ENCODE data around the gene DBT. TPM values are rescaled to one million over a fixed set of nuclear protein-coding genes. Genes with fewer than 3 reads are reported as not detected.
"Not testable (repeated sequence)": the region's sequence is repeated elsewhere in the genome, so short reads cannot be mapped to it uniquely, and the experiment has no call there.

The DBT gene
- total RNA-seq, 2 donors from 2014 or later: 7.8 to 9.5 TPM

GRCh38 chr1:100206301-100206700, 43.3 kb downstream of the DBT start:
- Mint-ChIP-seq H3K27ac (no peak overlapping the region), H3K4me1 (no peaks in the 10 kb centered on the region), H3K36me3 (ENCODE audit: low read depth) (peaks cover 19% of the 10 kb centered on the region), H3K27me3 (no peaks in the 10 kb centered on the region), H3K4me3 (no peak overlapping the region)
- H3K9me3 ChIP-seq (ENCODE audit: control insufficient read depth, low read length, poor library complexity, severe bottlenecking): no peaks in the 10 kb centered on the region
- no peak for DNase-seq
- no peak for ATAC-seq

GRCh38 chr1:100205593-100205992, 44.0 kb downstream of the DBT start:
- H3K36me3 Mint-ChIP-seq (ENCODE audit: low read depth): peaks cover 25% of the 10 kb centered on the region
- not testable (repeated sequence) for H3K27ac Mint-ChIP-seq; H3K4me1 Mint-ChIP-seq; H3K27me3 Mint-ChIP-seq; ATAC-seq; DNase-seq; H3K4me3 Mint-ChIP-seq; H3K9me3 ChIP-seq (ENCODE audit: control insufficient read depth, low read length, poor library complexity, severe bottlenecking)

GRCh38 chr1:100205103-100205502, 44.5 kb downstream of the DBT start:
- not testable (repeated sequence) for H3K4me1 Mint-ChIP-seq; H3K4me3 Mint-ChIP-seq; H3K27ac Mint-ChIP-seq; H3K27me3 Mint-ChIP-seq; ATAC-seq; H3K9me3 ChIP-seq (ENCODE audit: control insufficient read depth, low read length, poor library complexity, severe bottlenecking); DNase-seq
- H3K36me3 Mint-ChIP-seq (ENCODE audit: low read depth): peaks cover 25% of the 10 kb centered on the region

- not testable (repeated sequence) for H3K4me1 Mint-ChIP-seq; H3K27me3 Mint-ChIP-seq; H3K9me3 ChIP-seq (ENCODE audit: control insufficient read depth, low read length, poor library complexity, severe bottlenecking); ATAC-seq; DNase-seq; H3K4me3 Mint-ChIP-seq; H3K27ac Mint-ChIP-seq
- peaks cover 30% of the 10 kb centered on the region for H3K36me3 Mint-ChIP-seq (ENCODE audit: low read depth)
These were observed 46.9 kb downstream of the DBT start for GRCh38 chr1:100202703-100203102.

GRCh38 chr1:100200060-100200459, 49.6 kb downstream of the DBT start:
- H3K4me3 Mint-ChIP-seq; ATAC-seq; DNase-seq; H3K27ac Mint-ChIP-seq; H3K4me1 Mint-ChIP-seq; H3K27me3 Mint-ChIP-seq; H3K9me3 ChIP-seq (ENCODE audit: control insufficient read depth, low read length, poor library complexity, severe bottlenecking): not testable (repeated sequence)
- peaks cover 30% of the 10 kb centered on the region for H3K36me3 Mint-ChIP-seq (ENCODE audit: low read depth)

- DNase-seq (no peak), ATAC-seq (no peak)
- Mint-ChIP-seq H3K4me1 (no peaks in the 10 kb centered on the region), H3K27me3 (no peaks in the 10 kb centered on the region), H3K27ac (no peak overlapping the region), H3K36me3 (ENCODE audit: low read depth) (peaks cover 25% of the 10 kb centered on the region), H3K4me3 (no peak overlapping the region)
- H3K9me3 ChIP-seq (ENCODE audit: control insufficient read depth, low read length, poor library complexity, severe bottlenecking): no peaks in the 10 kb centered on the region
These were observed 51.0 kb downstream of the DBT start for GRCh38 chr1:100198596-100198995.

GRCh38 chr1:100188617-100189016, 61.0 kb downstream of the DBT start:
- Mint-ChIP-seq H3K4me1 (peaks cover 2% of the 10 kb centered on the region), H3K27me3 (no peaks in the 10 kb centered on the region), H3K36me3 (ENCODE audit: low read depth) (peaks cover 11% of the 10 kb centered on the region), H3K4me3 (no peak overlapping the region), H3K27ac (no peak overlapping the region)
- no peak for DNase-seq
- H3K9me3 ChIP-seq (ENCODE audit: control insufficient read depth, low read length, poor library complexity, severe bottlenecking): no peaks in the 10 kb centered on the region
- no peak for ATAC-seq

GRCh38 chr1:100187912-100188311, 61.7 kb downstream of the DBT start:
- no peaks in the 10 kb centered on the region for H3K9me3 ChIP-seq (ENCODE audit: control insufficient read depth, low read length, poor library complexity, severe bottlenecking)
- Mint-ChIP-seq H3K27me3 (no peaks in the 10 kb centered on the region), H3K36me3 (ENCODE audit: low read depth) (peaks cover 11% of the 10 kb centered on the region), H3K27ac (no peak overlapping the region), H3K4me3 (no peak overlapping the region), H3K4me1 (peaks cover 2% of the 10 kb centered on the region)
- DNase-seq (no peak), ATAC-seq (no peak)

- no peaks in the 10 kb centered on the region for H3K4me1 Mint-ChIP-seq
- no peak overlapping the region for H3K4me3 Mint-ChIP-seq
- peak; percentile 63 for ATAC-seq
- H3K27me3 Mint-ChIP-seq: no peaks in the 10 kb centered on the region
- H3K9me3 ChIP-seq (ENCODE audit: control insufficient read depth, low read length, poor library complexity, severe bottlenecking): no peaks in the 10 kb centered on the region
- H3K27ac Mint-ChIP-seq: no peak overlapping the region
- H3K36me3 Mint-ChIP-seq (ENCODE audit: low read depth): no peaks in the 10 kb centered on the region
- DNase-seq: no peak
These were observed 65.1 kb downstream of the DBT start for GRCh38 chr1:100184536-100184935.

GRCh38 chr1:100183370-100183769, 66.3 kb downstream of the DBT start:
- peak overlapping the region; percentile 32 for H3K27ac Mint-ChIP-seq
- no peak overlapping the region for H3K4me3 Mint-ChIP-seq
- H3K36me3 Mint-ChIP-seq (ENCODE audit: low read depth): no peaks in the 10 kb centered on the region
- no peaks in the 10 kb centered on the region for H3K27me3 Mint-ChIP-seq
- no peaks in the 10 kb centered on the region for H3K4me1 Mint-ChIP-seq
- ATAC-seq (no peak), DNase-seq (no peak)
- H3K9me3 ChIP-seq (ENCODE audit: control insufficient read depth, low read length, poor library complexity, severe bottlenecking): no peaks in the 10 kb centered on the region

GRCh38 chr1:100178091-100178490, 71.5 kb downstream of the DBT start, which contains the start of gene LRRC39:
LRRC39 (minus strand) TSS chr1:100178256; CDS start chr1:100168516, 9,740 bp downstream.
- Mint-ChIP-seq H3K27me3 (no peaks in the 10 kb centered on the region), H3K4me3 (no peak within 1 kb of the TSS), H3K4me1 (no peaks in the 10 kb centered on the region), H3K36me3 (ENCODE audit: low read depth) (no peaks in the 10 kb centered on the region), H3K27ac (no peak within 1 kb of the TSS)
- ATAC-seq (no peak), DNase-seq (no peak)
- H3K9me3 ChIP-seq (ENCODE audit: control insufficient read depth, low read length, poor library complexity, severe bottlenecking): no peaks in the 10 kb centered on the region

- ATAC-seq (no peak), DNase-seq (no peak)
- Mint-ChIP-seq H3K4me1 (no peaks in the 10 kb centered on the region), H3K36me3 (ENCODE audit: low read depth) (no peaks in the 10 kb centered on the region), H3K27ac (no peak overlapping the region), H3K27me3 (no peaks in the 10 kb centered on the region), H3K4me3 (no peak overlapping the region)
- H3K9me3 ChIP-seq (ENCODE audit: control insufficient read depth, low read length, poor library complexity, severe bottlenecking): no peaks in the 10 kb centered on the region
These were observed 72.2 kb downstream of the DBT start for GRCh38 chr1:100177295-100178041.

- Mint-ChIP-seq H3K27ac (no peak overlapping the region), H3K36me3 (ENCODE audit: low read depth) (peaks cover 5% of the 10 kb centered on the region), H3K4me1 (no peaks in the 10 kb centered on the region), H3K4me3 (no peak overlapping the region), H3K27me3 (no peaks in the 10 kb centered on the region)
- ATAC-seq: no peak
- no peaks in the 10 kb centered on the region for H3K9me3 ChIP-seq (ENCODE audit: control insufficient read depth, low read length, poor library complexity, severe bottlenecking)
- DNase-seq: no peak
These were observed 81.6 kb downstream of the DBT start for GRCh38 chr1:100168051-100168450.

GRCh38 chr1:100164702-100165101, 84.9 kb downstream of the DBT start:
- Mint-ChIP-seq H3K36me3 (ENCODE audit: low read depth) (peaks cover 5% of the 10 kb centered on the region), H3K27ac (no peak overlapping the region)
- no peak for ATAC-seq

More at GRCh38 chr1:100164702-100165101, 84.9 kb downstream of the DBT start:
- no peak for DNase-seq
- Mint-ChIP-seq H3K4me3 (no peak overlapping the region), H3K4me1 (no peaks in the 10 kb centered on the region), H3K27me3 (no peaks in the 10 kb centered on the region)
- no peaks in the 10 kb centered on the region for H3K9me3 ChIP-seq (ENCODE audit: control insufficient read depth, low read length, poor library complexity, severe bottlenecking)
